A673 (cell line): ENCODE measurements around the gene FMR1.

Source experiments
- CTCF ChIP-seq: fragments of 300-800, 200-600 bp; sonication (generic); conservative IDR thresholded peaks from 2 replicates; pipeline ENCODE4 v1.5.1; 2017; ENCODE audit warnings: low read depth, mild to moderate bottlenecking, antibody characterized with exemption, low read length, moderate library complexity, mixed read lengths
- EZH2 ChIP-seq: fragments of 200-600 bp; sonication (generic); IDR thresholded peaks from 2 replicates; pipeline ENCODE4 v1.6.1; 2017; ENCODE audit warnings: borderline replicate concordance, low read depth, mild to moderate bottlenecking, mixed read lengths, antibody characterized with exemption, low read length; ENCODE audit not compliant: poor library complexity, severe bottlenecking

GRCh38 chrX:147897117-147897516, 14.6 kb upstream of the FMR1 start:
- no peak for TF ChIP-seq EZH2
- TF ChIP-seq CTCF, result no peak
